HG02588 (cell line): ENCODE measurements around the gene SEMA4F.

Source experiments
- ATAC-seq: cut with Tn5 transposase; IDR thresholded peaks from one replicate; pipeline ENCODE4 v1.9.1; 2021; ENCODE audit warnings: mild to moderate bottlenecking, moderate library complexity; ENCODE audit not compliant: unreplicated experiment

SEMA4F gene

DNA sequence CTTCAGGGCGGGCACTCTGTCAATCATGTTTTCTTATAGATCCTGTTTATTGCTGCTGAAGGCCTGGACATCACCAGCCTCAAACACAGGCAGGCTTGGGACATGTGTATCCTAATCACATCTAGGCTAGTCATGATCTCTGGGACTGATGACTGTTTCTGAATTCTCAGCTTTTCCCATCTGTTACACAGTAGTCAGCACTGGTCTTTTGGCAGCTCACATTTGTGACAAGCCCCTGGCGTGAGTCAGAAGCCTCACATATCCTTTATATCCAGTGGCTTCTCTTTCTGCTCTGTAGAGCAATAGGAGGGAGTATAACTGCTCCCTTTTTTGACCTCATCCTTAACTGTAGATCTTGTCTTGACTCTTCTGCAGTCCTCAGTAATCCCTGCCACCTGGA, 4.5 kb downstream of the SEMA4F start:
- ATAC-seq: no peak

DNA sequence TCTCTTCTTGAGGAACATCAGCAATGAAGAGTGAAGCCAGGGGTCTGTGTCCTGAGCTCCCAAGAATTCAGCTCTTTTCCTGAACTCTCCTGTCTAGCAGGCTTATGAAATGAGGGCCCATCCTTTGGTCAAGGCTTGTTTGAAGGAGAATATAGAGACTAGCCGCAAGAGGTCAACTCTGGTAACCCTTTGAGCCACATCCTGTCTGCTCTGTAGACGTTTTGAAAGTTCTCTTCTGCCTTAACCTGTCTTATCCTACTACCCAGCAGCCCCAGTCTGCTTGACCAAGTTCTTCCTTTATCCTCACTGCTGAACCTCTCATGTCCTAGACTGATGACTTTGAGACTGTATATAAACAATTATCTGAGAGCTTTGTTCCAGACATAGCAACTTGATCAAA, 5.4 kb downstream of the SEMA4F start:
- ATAC-seq: no peak

DNA sequence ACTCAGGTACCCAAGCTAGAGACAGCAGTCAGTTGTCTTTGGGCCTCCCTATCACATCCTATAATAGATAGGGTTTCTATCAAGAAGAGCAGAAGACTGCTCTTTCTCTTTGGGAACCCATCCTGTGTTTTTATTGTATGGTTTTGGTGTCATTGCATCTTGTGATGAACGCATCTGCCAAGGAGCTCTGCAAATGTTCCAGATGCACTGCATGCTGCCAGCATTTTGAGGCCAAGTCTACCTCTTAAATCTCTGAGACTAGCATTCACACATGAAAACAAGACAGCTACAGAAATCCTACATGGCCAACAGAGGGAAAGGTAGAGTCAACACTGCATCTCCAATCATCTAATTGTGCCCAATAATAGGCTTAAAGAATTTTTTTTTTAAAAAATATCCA, 14.0 kb downstream of the SEMA4F start:
- no peak for ATAC-seq

DNA sequence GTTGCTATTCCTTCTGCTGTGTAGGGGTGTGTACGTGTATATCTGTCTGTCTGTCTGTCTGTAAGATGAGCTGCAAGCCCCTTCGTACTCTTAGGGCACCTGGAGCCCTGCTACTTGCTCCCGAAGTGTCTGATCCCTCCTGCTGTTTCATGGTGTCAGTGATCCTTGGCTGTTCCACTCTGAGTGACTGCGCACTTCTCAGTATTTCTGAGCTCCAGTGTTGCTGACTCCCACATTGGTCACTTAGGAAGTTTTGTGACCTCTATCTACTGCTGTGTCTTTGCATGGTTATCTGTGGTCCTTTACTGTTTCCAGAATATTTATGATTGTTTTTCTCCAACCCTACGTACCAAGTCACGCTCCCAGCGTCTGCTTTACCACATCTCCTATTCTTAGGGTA, 16.2 kb downstream of the SEMA4F start:
- no peak for ATAC-seq

DNA sequence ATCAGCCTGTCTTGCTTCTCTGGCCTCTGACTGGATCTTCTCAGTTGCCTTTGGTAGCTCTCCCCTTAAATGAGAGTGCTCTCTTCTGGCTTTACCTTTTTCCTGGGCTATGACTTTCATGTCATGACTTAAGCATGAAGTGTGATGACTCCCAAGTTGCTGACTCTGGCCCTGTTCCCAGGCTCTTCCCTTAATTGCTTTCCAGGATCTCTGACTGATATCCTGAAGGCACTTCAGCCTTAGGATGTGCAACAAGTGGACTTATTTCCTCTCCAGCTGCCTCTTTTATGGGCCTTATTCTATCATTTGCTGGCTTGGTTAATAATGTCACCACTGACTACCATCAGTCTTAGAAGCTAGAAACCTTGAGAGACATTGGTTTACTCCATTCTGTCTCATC, 17.4 kb downstream of the SEMA4F start:
- ATAC-seq: no peak

DNA sequence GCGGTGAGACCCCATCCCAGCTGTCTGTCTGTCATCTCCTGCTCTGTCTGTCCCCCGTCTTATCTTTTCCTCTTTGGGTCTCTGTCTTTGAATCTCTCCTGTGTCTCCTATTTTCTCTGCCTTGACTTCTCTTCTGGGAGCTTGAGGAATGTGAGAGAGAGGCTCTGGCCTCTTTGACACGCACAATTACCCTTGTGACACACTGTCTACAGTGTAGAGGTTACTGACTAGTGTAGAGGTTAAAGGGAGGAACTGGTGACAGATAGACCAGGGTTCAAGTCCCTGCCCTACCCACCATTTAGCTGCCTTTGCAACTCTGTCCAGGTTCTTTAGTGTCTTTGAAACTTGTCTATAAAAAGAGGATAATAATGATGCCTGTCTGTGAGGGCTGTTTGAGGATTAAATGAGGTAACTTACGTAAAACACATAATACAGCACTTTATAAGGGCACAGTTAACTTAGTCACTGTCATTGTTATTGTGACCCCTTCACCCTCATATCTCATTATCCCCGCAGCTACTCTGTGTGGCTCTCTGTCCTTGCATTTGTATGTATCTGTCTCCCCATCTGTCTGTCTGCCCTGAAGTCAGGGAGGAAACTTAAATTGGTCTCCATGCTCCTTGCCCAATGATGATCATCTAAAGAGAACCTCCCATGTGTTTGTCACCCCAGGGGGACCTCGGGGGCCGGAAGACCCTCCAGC, 19.9 kb downstream of the SEMA4F start:
- no peak for ATAC-seq

DNA sequence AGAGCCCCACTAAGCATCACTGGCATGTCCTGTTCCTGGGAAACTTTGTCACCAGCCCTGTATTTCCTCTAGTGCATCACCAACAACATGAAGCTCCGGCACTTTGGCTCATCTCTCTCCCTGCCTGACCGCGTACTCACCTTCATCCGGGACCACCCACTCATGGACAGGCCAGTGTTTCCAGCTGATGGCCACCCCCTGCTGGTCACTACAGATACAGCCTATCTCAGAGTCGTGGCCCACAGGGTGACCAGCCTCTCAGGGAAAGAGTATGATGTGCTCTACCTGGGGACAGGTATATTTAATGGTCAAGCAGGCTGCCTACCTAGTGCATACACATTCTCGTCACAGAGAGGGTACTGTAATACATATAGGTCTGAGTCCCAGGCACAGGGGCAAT, 21.0 kb downstream of the SEMA4F start:
- ATAC-seq: no peak

DNA sequence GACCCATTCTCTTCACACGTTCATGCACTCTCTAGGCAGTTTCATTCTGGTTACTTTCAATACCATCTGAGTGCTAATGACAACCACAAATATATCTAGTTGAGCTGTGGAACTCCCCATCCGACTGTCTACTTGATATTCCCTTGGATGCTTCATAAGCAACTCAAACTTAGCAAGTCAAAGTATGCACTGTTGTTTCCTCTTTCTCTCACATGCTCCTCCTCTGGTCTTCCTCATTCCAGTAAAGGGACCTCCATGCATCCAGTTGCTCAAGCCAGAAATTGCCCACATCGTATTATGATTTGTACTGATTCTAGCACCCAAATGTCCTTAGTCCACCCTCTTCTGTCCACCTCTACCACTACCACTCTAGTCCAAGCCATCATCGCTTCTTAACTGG, 22.3 kb downstream of the SEMA4F start:
- ATAC-seq: no peak

DNA sequence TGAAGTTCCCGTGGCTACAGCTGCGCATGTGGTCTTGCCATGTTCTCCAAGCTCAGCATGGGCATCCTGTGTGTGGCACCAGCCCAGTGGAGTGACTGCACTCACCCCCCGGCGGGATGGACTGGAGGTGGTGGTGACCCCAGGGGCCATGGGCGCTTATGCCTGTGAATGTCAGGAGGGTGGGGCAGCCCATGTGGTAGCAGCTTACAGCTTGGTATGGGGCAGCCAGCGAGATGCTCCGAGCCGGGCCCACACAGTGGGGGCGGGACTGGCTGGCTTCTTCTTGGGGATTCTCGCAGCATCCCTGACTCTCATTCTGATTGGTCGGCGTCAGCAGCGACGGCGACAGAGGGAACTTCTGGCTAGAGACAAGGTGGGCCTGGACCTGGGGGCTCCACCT, 25.6 kb downstream of the SEMA4F start:
- no peak for ATAC-seq

DNA sequence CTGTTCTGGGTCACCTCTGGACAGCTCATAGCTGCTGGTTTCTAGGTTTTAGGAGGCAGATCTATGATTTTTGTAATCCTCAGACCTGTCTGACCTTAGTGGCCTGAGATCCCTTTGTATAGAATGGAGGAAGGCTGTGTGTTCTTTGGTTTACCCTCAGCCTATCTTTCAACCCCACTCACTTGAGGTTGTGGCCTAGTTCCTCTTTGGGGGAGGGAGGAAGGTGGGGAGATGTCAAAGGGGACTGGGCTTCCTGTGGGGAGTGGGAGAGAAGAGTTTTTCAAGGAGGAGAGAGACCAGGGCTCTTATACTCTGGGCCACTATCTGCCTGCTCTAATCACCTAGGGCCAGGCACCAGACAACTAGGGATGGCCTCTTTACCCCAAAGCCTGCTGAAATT, 28.5 kb downstream of the SEMA4F start:
- no peak for ATAC-seq

DNA sequence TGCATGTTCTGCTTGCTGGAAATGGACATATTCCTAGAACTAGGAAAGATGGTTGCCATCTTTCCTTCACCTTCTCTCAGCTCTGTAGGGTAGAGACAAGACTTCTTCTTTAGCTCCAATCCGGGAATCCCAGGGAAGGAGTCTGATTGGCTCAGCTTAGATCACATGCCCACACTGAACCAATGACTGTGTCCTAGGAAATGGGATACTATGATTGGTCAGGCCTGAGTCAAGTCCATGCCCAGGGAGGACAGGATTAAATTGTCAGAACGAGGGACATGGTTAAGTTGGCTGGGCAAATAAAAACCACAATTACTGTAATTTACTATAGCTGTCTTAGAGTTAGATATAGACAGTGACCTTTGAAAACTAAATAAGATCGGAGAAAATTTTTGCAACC, 31.4 kb downstream of the SEMA4F start:
- no peak for ATAC-seq

DNA sequence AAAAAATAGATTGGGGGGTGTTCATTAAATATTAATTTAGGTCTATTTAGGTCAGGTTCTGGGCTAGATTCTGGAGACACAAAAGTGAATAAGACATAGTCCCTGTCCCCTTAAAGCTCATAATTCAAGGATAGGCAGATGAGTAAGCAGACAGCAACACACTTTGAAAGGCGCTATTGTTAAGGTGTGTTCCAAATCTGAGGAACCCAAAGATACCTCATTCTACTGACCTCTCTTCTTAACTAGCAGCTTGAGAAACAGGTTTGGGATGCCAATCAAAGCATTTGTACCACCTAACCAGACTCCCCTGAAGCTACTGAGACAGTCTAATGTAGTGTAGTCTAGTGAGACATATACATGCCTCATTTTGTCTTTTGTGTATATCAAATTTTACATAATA, 34.8 kb downstream of the SEMA4F start:
- no peak for ATAC-seq

DNA sequence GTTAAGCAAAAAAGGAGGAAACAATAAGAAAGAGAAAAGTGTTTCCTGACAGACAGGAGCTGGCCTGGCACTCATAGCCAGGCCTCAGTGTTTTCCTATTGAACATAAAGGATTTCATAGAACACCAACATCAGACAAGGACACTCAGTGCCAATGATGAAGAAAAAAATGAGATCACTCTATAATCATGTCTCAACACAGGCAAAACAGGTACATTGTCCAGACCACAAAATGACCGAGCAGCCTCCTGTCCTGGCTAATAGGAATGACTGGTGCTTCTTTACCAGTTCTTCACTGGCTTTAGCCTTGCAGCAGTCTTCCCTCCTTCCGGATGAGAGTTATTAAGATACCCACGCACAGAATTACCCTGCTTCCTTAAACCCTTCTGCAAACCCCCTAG, 35.6 kb downstream of the SEMA4F start:
- no peak for ATAC-seq

DNA sequence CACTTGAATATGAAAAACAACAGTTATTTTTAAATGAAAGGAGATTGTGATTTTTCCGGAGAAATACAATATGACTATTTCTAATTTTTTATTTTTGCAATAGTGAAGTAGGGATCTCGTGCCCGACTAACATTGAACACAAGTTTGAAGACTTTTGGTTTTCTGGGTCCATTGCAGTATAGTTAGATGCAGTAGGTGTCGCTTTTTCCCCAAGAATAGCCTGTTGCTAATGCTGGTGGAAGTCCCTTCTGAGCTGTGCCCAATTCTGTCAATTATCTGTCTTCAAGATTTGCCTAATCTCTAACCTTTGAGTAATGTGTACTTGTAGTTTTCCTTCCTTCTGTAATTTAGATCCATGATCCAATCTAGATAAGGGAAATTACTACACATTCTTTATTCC, 36.5 kb downstream of the SEMA4F start:
- ATAC-seq: peak; percentile 62

DNA sequence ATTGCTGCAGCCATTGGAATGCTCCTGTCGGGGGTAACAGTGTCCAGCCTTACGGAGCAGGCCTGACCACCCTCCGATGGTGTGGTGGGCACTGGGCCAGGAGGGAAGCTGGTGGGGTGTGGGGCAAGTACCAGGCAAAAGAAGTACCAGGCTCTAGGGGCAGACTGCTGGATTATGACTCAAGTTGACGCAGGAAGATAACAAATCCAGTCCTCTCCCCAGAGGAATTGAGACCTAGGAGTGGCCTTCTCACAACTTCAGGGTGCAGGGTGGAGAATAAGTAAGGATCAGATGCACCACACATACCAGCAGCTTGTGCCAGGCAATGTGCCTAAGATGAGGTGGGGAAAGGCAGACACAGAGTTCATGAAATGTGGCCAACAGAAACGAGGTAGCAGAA, 37.9 kb downstream of the SEMA4F start:
- ATAC-seq: no peak

DNA sequence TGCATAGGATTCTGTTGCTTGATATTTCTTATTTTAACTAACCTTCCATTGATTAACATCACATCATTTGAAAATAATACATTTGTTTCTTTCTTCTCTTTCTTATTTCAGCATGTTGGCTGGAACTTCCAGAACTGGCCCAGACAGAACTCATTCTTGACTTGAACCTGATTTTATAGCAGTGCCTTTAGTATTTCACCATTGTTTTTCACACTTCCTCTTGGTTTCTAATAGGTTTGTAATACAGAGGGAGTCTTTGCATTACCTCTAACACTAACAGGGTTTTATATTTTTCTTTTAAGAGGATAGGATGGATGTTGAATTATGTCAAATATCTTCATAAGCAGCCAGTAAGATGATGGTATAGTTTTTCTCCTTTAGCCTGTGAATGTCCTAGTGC, 39.2 kb downstream of the SEMA4F start:
- ATAC-seq: no peak

DNA sequence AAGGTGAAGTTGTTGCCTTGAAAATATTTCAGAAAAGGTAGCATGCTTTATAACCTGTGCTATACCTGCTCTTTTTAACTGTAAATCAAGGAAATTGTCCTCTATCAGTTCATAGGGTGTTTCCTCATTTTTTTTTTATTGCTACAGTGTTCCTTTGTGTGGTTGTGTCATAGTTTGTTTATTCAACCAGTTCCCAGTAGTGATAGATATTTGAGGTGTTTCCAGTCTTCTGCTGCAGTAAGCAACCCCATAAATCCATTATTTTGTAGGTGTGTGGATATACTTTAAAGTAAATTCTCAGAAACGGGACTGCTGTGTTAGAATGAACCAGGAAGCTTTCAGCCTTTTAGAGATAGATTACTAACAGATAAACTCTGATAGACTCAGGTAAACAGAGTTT, 39.6 kb downstream of the SEMA4F start:
- no peak for ATAC-seq

DNA sequence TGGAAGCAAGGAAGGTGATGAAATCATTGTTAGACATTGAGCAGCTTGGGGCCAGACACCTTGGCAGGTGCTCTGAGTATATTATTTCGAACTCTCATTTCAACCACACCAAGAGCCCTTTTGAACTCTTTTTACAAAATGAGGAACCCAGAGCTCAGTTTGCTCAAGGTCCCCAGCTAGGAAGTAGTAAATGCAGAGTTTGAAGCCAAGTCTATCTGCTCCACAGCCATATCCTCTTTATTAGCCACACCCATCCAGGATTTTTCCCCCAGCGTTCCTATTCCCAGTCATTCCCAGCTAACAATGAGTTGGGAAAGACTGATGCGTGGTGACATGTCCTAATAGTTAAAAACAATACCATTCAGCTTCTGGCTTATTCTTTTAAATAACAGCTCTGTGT, 40.2 kb downstream of the SEMA4F start:
- no peak for ATAC-seq

DNA sequence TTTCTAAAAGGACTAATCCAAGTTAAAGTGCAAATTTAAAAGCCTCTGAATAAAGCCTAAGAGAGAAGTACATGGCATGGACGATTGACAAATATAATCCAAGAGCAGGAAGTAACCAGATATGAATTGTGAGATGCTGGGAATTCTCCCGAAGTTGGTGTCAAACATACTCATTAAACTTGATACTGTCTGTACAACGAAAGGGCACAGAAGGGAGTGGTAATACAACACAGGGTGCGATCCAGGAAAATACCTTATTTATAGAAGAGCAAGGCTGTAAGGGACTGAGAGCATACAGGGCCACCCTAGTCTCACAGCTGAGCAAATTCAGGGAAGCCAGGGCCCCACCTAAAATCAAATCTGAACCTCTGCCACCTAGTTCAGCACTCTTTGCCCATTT, 41.6 kb downstream of the SEMA4F start:
- ATAC-seq: no peak

DNA sequence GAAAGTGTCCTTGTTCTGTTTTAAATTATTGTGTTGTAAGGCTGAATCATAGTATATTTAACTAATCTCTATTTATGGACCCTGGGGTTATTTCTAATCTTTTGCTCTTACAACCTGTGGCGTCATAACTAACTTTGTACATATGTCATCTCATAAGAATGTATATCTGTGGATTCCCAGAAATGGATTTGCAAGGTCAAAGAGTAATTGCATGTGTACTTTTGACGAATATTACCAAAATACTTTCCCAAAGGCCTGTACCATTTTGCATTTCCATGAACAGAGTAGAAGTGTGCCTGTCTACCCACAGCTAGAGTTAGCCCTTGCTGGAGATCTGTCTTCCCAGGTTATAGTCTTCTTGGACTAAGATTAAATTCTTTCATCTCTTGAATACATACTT, 42.8 kb downstream of the SEMA4F start:
- ATAC-seq: no peak

DNA sequence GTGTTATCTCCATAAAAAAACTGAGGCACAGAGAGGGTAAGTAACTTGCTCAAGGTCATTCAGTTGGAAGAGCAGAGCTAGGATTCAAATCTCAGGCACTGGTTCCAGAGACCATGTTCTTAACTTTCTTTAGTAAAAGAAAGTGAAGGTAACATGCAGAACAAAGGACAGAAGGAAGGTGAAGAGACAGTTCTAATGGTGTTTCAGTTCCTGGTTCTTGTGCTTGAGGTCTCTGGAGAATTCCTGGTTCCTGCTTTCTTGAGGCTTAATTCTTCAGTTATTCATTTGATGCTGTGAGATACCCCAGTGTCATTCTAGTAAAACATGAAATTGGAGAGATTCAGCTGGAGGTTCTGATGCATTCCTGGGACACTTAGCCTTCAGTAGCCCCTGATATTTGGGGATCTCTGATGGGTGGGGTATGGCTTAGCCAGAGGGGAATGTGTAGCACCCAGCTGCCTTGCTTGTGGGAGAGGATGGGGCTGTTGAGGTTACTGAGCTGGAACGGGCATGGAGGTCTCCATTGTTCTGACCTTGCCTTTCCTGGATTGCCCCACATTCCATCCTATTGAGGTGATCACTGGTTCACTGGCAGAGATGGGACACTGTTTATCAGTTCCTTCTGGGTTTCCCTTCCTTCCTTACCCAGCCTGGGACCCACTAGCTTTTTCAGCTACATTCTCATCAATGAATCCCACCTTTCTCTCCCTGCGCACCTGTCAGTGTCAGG, 46.8 kb downstream of the SEMA4F start:
- no peak for ATAC-seq

DNA sequence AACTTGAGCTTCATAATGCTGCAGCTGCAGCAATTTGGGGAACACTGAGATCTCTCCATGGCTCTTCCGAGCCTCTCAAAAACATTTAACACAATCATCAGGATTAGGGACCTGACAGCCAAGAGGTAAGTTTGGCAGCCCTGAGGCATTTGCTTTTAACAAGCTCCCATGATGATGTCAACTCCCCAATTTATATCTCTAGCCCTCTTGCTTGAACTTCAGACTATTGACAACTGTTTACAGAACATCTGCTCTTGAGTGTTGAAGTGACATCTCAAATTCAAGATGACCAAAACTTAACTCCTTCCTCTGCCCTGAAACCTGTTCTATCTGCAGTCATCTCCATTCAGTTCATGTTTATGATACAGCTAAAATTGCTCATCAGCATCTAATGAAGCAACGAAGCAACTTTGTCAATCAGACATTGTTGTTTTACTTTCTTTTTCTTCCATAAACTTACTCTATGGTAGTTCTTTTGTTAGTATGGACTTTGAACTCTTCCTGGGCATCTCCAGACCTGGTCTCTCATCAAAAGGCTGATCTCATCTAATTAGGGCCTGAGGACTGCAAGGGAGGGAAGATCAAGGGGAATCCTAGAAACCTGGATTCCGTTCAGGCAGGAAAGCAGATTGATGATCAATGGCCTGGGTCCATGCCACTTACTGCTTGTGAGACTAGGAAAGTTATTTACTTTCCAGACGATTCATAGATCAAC, 48.1 kb downstream of the SEMA4F start:
- no peak for ATAC-seq
